Activated CD4-positive, alpha-beta memory T cell treated with anti-CD3 and anti-CD28 coated beads for 36 hours (primary cell): Measurements from ENCODE around the gene GRK7. TPM values are rescaled to one million over a fixed set of nuclear protein-coding genes. Genes with fewer than 3 reads are reported as not detected.

Experiments
- CTCF ChIA-PET: fragments of 350-600 bp; sonication (Branson Sonifier 250); formaldehyde crosslinking; loops from one replicate; lab custom pipeline; 2021; ENCODE audit warnings: antibody characterized with exemption, inconsistent platforms; lab: Charles Lee
- POLR2A ChIA-PET: fragments of 350-600 bp; sonication (Branson Sonifier 250); formaldehyde crosslinking; loops from one replicate; lab custom pipeline; 2021; ENCODE audit warnings: antibody characterized with exemption; lab: Charles Lee
- DNase-seq: peaks from one replicate; pipeline ENCODE4 v3.0.0-alpha.2; 2020
- H3K27ac Mint-ChIP-seq: one replicate; pipeline ENCODE4 v1.8.0; 2021; ENCODE audit warnings: mixed read lengths
- H3K27me3 Mint-ChIP-seq: one replicate; pipeline ENCODE4 v1.8.0; 2021; ENCODE audit warnings: mixed read lengths
- H3K36me3 Mint-ChIP-seq: one replicate; pipeline ENCODE4 v1.8.0; 2021; ENCODE audit warnings: mixed read lengths
- H3K4me1 Mint-ChIP-seq: one replicate; pipeline ENCODE4 v1.8.0; 2021; ENCODE audit warnings: low read depth, mixed read lengths
- H3K4me3 Mint-ChIP-seq: one replicate; pipeline ENCODE4 v1.8.0; 2021; ENCODE audit warnings: mild to moderate bottlenecking, mixed read lengths
- H3K9me3 Mint-ChIP-seq: one replicate; pipeline ENCODE4 v1.8.0; 2021; ENCODE audit warnings: mixed read lengths
- intact Hi-C: fragments of 100-400 bp; cut with micrococcal nuclease; formaldehyde crosslinking; loops from one replicate; pipeline ENCODE4 v1.15.1; 2023
- total RNA-seq, 2 experiments: library from RNA; stranded (reverse); gene quantifications; one replicate each; pipeline ENCODE4 v1.2.3, GENCODE V29; 2021

The GRK7 gene
- total RNA-seq, 2 experiments from 2014 or later: not detected

- H3K9me3 Mint-ChIP-seq: no peaks in the 10 kb centered on the region
- no peaks in the 10 kb centered on the region for H3K27me3 Mint-ChIP-seq
- no peaks in the 10 kb centered on the region for H3K36me3 Mint-ChIP-seq
- ChIA-PET CTCF (no interaction called here), POLR2A (no interaction called here)
- intact Hi-C loops: no loop called here
- DNase-seq: no peak
- no peaks in the 10 kb centered on the region for H3K4me1 Mint-ChIP-seq
- H3K4me3 Mint-ChIP-seq: no peak overlapping the region
- H3K27ac Mint-ChIP-seq: no peak overlapping the region
Observed at GRCh38 chr3:141808586-141808985, 45.4 kb downstream of the GRK7 start.

GRCh38 chr3:141810161-141810560 is 47.0 kb downstream of the GRK7 start:
- H3K4me1 Mint-ChIP-seq: no peaks in the 10 kb centered on the region
- intact Hi-C loops: no loop called here
- ChIA-PET CTCF (no interaction called here), POLR2A (no interaction called here)
- H3K4me3 Mint-ChIP-seq: no peak overlapping the region
- no peaks in the 10 kb centered on the region for H3K27me3 Mint-ChIP-seq
- no peak for DNase-seq
- H3K9me3 Mint-ChIP-seq: peaks cover 2% of the 10 kb centered on the region
- H3K36me3 Mint-ChIP-seq: no peaks in the 10 kb centered on the region
- H3K27ac Mint-ChIP-seq: no peak overlapping the region

GRCh38 chr3:141811348-141811747 is 48.1 kb downstream of the GRK7 start:
- no peaks in the 10 kb centered on the region for H3K27me3 Mint-ChIP-seq
- H3K4me1 Mint-ChIP-seq: no peaks in the 10 kb centered on the region
- no peak overlapping the region for H3K4me3 Mint-ChIP-seq
- no peak overlapping the region for H3K27ac Mint-ChIP-seq
- intact Hi-C loops: no loop called here
- no peaks in the 10 kb centered on the region for H3K36me3 Mint-ChIP-seq
- no peak for DNase-seq
- peaks cover 5% of the 10 kb centered on the region for H3K9me3 Mint-ChIP-seq
- POLR2A ChIA-PET: no interaction called here
- CTCF ChIA-PET: no interaction called here

- H3K9me3 Mint-ChIP-seq: peaks cover 5% of the 10 kb centered on the region
- no peak for DNase-seq
- H3K27me3 Mint-ChIP-seq: peaks cover 6% of the 10 kb centered on the region
- intact Hi-C loops: no loop called here
- ChIA-PET POLR2A (no interaction called here), CTCF (no interaction called here)
- H3K27ac Mint-ChIP-seq: no peak overlapping the region
- H3K4me3 Mint-ChIP-seq: no peak overlapping the region
- no peaks in the 10 kb centered on the region for H3K36me3 Mint-ChIP-seq
- no peaks in the 10 kb centered on the region for H3K4me1 Mint-ChIP-seq
Observed at GRCh38 chr3:141812084-141812483, 48.9 kb downstream of the GRK7 start.

- H3K4me3 Mint-ChIP-seq: no peak overlapping the region
- H3K9me3 Mint-ChIP-seq: peaks cover 5% of the 10 kb centered on the region
- peaks cover 7% of the 10 kb centered on the region for H3K27me3 Mint-ChIP-seq
- H3K4me1 Mint-ChIP-seq: no peaks in the 10 kb centered on the region
- H3K27ac Mint-ChIP-seq: no peak overlapping the region
- intact Hi-C loops: no loop called here
- ChIA-PET POLR2A (no interaction called here), CTCF (no interaction called here)
- no peaks in the 10 kb centered on the region for H3K36me3 Mint-ChIP-seq
- DNase-seq: no peak
Observed at GRCh38 chr3:141812586-141812985, 49.4 kb downstream of the GRK7 start.

Other genes with a start within 250 kb of the GRK7 start
- 10 to 100 TPM; 54.0 to 58.9 TPM for gene RNF7, start 25.1 kb upstream of the GRK7 start, total RNA-seq
- gene ATP1B3, start 113.2 kb downstream of the GRK7 start, total RNA-seq: 100 to 1,000 TPM; 143 to 145 TPM